HepG2 (cell line): ENCODE results near the gene HNRNPA0. TPM values are rescaled to one million over a fixed set of nuclear protein-coding genes. Genes with fewer than 3 reads are reported as not detected.

Experiments
- ATAC-seq: fragments of 200-7000 bp; cut with Tn5 transposase; 3 replicates; pipeline ENCODE4 v1.9.1; 2020; ENCODE audit warnings: mild to moderate bottlenecking, moderate library complexity
- BruUV-seq: library from RNA; stranded (reverse); fragments of 400-500 nt; replicated peaks from 2 replicates; lab custom pipeline; 2021; lab: Mats Ljungman, UMichigan
- CTCF ChIA-PET: fragments of 300-600 bp; formaldehyde crosslinking; extraction: SDS; loops from one replicate; lab custom pipeline; 2021; ENCODE audit warnings: low total read pairs, inconsistent platforms, low intra/inter-chr PET ratio; lab: Yijun Ruan, JAX
- POLR2A ChIA-PET: fragments of 350-600 bp; sonication (Branson Sonifier 250); formaldehyde crosslinking; loops from one replicate; lab custom pipeline; 2020; ENCODE audit warnings: antibody characterized with exemption, inconsistent platforms; lab: Yijun Ruan, JAX
- DNase-seq: peaks from one replicate; pipeline ENCODE4 v3.0.0-alpha.2; 2015; ENCODE audit warnings: low spot score
- FAIRE-seq: peaks from 3 replicates; lab custom pipeline; 2011; peaks lifted over from hg19 to GRCh38; lab: Jason Lieb, UNC
- H2AFZ ChIP-seq: one replicate; pipeline ENCODE4 v1.6.1; 2011; ENCODE audit warnings: low read length, inconsistent platforms
- H3K27ac ChIP-seq: fragments of 300-600 bp; 3 replicates; pipeline ENCODE4 v1.8.0; 2011; ENCODE audit warnings: mixed run types, mild to moderate bottlenecking, mixed read lengths, low read length, inconsistent platforms; ENCODE audit not compliant: insufficient read depth; ENCODE audit errors: extremely low read length
- H3K27me3 ChIP-seq, 2 experiments: fragments of 200-600 bp in 1 of 2; 2 replicates in 1 of 2; 3 replicates in 1 of 2; pipeline versions ENCODE4 v1.6.0 to v1.8.0; 2011; ENCODE audit warnings: low read length in 2 of 2, mild to moderate bottlenecking in 2 of 2, moderate library complexity in 2 of 2, inconsistent platforms in 1 of 2; ENCODE audit not compliant: insufficient read depth in 2 of 2, control insufficient read depth in 1 of 2
- H3K36me3 ChIP-seq, 2 experiments: fragments of 200-600 bp in 1 of 2; replicated peaks in 1 of 2; 2 replicates in 1 of 2; 3 replicates in 1 of 2; pipeline versions ENCODE4 v1.5.1 to v1.8.0; 2011; ENCODE audit warnings: low read length in 2 of 2, inconsistent platforms in 1 of 2; ENCODE audit not compliant: insufficient read depth in 2 of 2, control insufficient read depth in 1 of 2
- H3K4me1 ChIP-seq: 2 replicates; pipeline ENCODE4 v1.5.1; 2012; ENCODE audit warnings: low read length, inconsistent platforms; ENCODE audit not compliant: insufficient read depth
- H3K4me2 ChIP-seq: 2 replicates; pipeline ENCODE4 v1.6.0; 2011; ENCODE audit warnings: low read depth, low read length, inconsistent platforms
- H3K4me3 ChIP-seq, 3 experiments: fragments of 200-600 bp in 1 of 3; sonication (generic), shearing (Covaris generic) in 1 of 3; replicated peaks in 1 of 3; 2 replicates each; pipeline ENCODE4 v1.5.1; 2011 to 2016; ENCODE audit warnings: low read length in 3 of 3, inconsistent platforms in 2 of 3, low read depth in 2 of 3, mild to moderate bottlenecking in 2 of 3, control low read depth in 1 of 3, mixed read lengths in 1 of 3; ENCODE audit not compliant: insufficient read depth in 1 of 3
- H3K79me2 ChIP-seq: one replicate; pipeline ENCODE4 v1.6.1; 2011; ENCODE audit warnings: low read length, inconsistent platforms; ENCODE audit not compliant: insufficient read depth
- H3K9ac ChIP-seq: 2 replicates; pipeline ENCODE4 v1.6.0; 2011; ENCODE audit warnings: mild to moderate bottlenecking, low read depth, low read length, inconsistent platforms; ENCODE audit not compliant: insufficient read depth
- H3K9me3 ChIP-seq: 2 replicates; pipeline ENCODE4 v1.5.1; 2012; ENCODE audit warnings: mild to moderate bottlenecking, low read length
- H4K20me1 ChIP-seq: 2 replicates; pipeline ENCODE4 v1.6.0; 2011; ENCODE audit warnings: inconsistent platforms, mild to moderate bottlenecking, low read length, moderate library complexity; ENCODE audit not compliant: insufficient read depth
- CEBPG ChIP-seq: IDR thresholded peaks from 2 replicates; pipeline ENCODE4 v1.6.1; 2016
- FOXO4 ChIP-seq: sonication (generic); formaldehyde crosslinking; conservative IDR thresholded peaks from 2 replicates; pipeline ENCODE4 v1.8.1; 2023; ENCODE audit warnings: missing genetic modification reagents
- HES4 ChIP-seq: sonication (generic); formaldehyde crosslinking; IDR thresholded peaks from 2 replicates; pipeline ENCODE4 v1.9.0; 2021; ENCODE audit warnings: mild to moderate bottlenecking, missing genetic modification reagents, borderline replicate concordance
- HMG20B ChIP-seq: conservative IDR thresholded peaks from 2 replicates; pipeline ENCODE4 v1.6.1; 2016; ENCODE audit warnings: missing genetic modification reagents, missing compliant biosample characterization
- HNRNPLL ChIP-seq: fragments of 200-400 bp; formaldehyde crosslinking; IDR thresholded peaks from 2 replicates; pipeline ENCODE4 v1.6.1; 2017; ENCODE audit warnings: mild to moderate bottlenecking, low read depth, low read length; ENCODE audit not compliant: poor library complexity, severe bottlenecking
- HNRNPUL1 ChIP-seq: fragments of 200-400 bp; formaldehyde crosslinking; IDR thresholded peaks from 2 replicates; pipeline ENCODE4 v1.6.1; 2017; ENCODE audit warnings: low read depth, mild to moderate bottlenecking, low read length, moderate library complexity
- MAX ChIP-seq: IDR thresholded peaks from 2 replicates; pipeline ENCODE4 v1.6.1; 2012; ENCODE audit warnings: inconsistent platforms
- MTA1 ChIP-seq: sonication (generic); formaldehyde crosslinking; IDR thresholded peaks from 2 replicates; pipeline ENCODE4 v1.4.0; 2020; ENCODE audit warnings: missing genetic modification reagents, mild to moderate bottlenecking, borderline replicate concordance
- NCOA5 ChIP-seq: sonication (generic); formaldehyde crosslinking; IDR thresholded peaks from 2 replicates; pipeline ENCODE4 v1.4.0; 2020; ENCODE audit warnings: missing genetic modification reagents
- SNRNP70 ChIP-seq: fragments of 200-400 bp; formaldehyde crosslinking; IDR thresholded peaks from 2 replicates; pipeline ENCODE4 v1.6.1; 2017; ENCODE audit warnings: mild to moderate bottlenecking, low read depth, low read length, moderate library complexity
- TBX2 ChIP-seq: sonication (generic); formaldehyde crosslinking; IDR thresholded peaks from 2 replicates; pipeline ENCODE4 v1.5.0; 2020; ENCODE audit warnings: missing genetic modification reagents, mild to moderate bottlenecking, borderline replicate concordance
- TEAD2 ChIP-seq: sonication (generic); formaldehyde crosslinking; IDR thresholded peaks from 2 replicates; pipeline ENCODE4 v1.9.0; 2021; ENCODE audit warnings: missing genetic modification reagents
- TP53 ChIP-seq: sonication (generic); formaldehyde crosslinking; conservative IDR thresholded peaks from 2 replicates; pipeline ENCODE4 v1.4.0; 2020; ENCODE audit warnings: missing genetic modification reagents
- YY1 ChIP-seq: IDR thresholded peaks from 2 replicates; pipeline ENCODE4 v1.6.1; 2011; ENCODE audit warnings: low read length, low read depth, moderate library complexity, mild to moderate bottlenecking; ENCODE audit not compliant: insufficient read depth, insufficient replicate concordance
- ZBTB1 ChIP-seq: sonication (generic); formaldehyde crosslinking; IDR thresholded peaks from 2 replicates; pipeline ENCODE4 v1.4.0; 2020; ENCODE audit warnings: missing genetic modification reagents, borderline replicate concordance
- ZBTB38 ChIP-seq: sonication (generic); formaldehyde crosslinking; IDR thresholded peaks from 2 replicates; pipeline ENCODE4 v1.5.1; 2020; ENCODE audit warnings: mild to moderate bottlenecking, missing genetic modification reagents
- ZBTB7A ChIP-seq: sonication (generic); formaldehyde crosslinking; IDR thresholded peaks from 2 replicates; pipeline ENCODE4 v1.8.0; 2022; ENCODE audit warnings: mild to moderate bottlenecking, missing genetic modification reagents
- ZNF143 ChIP-seq: sonication (generic); formaldehyde crosslinking; IDR thresholded peaks from 2 replicates; pipeline ENCODE4 v1.4.0; 2020; ENCODE audit warnings: missing genetic modification reagents
- ZNF232 ChIP-seq: sonication (generic); formaldehyde crosslinking; IDR thresholded peaks from 2 replicates; pipeline ENCODE4 v1.4.0; 2020; ENCODE audit warnings: missing genetic modification reagents, borderline replicate concordance
- ZNF605 ChIP-seq: sonication (generic); formaldehyde crosslinking; IDR thresholded peaks from 2 replicates; pipeline ENCODE4 v1.8.0; 2022; ENCODE audit warnings: mild to moderate bottlenecking, missing genetic modification reagents
- ZNF781 ChIP-seq: sonication (generic); formaldehyde crosslinking; IDR thresholded peaks from 2 replicates; pipeline ENCODE4 v1.5.1; 2020; ENCODE audit warnings: borderline replicate concordance, mild to moderate bottlenecking, missing genetic modification reagents; ENCODE audit errors: not compliant biosample characterization
- WGBS: methylation state at CpG from one replicate; pipeline ENCODE4 v1.1.6; 2017; ENCODE audit warnings: low lambda C conversion rate; 5-methylcytosine and 5-hydroxymethylcytosine counted together
- in situ Hi-C: cut with HindIII; loops from 2 replicates; pipeline ENCODE4 v1.10.0; 2017; ENCODE audit warnings: low pct_unique_long_range_greater_than_20kb; ENCODE audit not compliant: extremely low pct_ligation_motif_present
- intact Hi-C: fragments of 100-400 bp; cut with micrococcal nuclease; formaldehyde crosslinking; loops from one replicate; pipeline ENCODE4 v1.10.0; 2022; ENCODE audit not compliant: unreplicated experiment
- polyA plus RNA-seq, 8 experiments: library from polyadenylated mRNA; depleted of rRNA in 3 of 8; stranded (reverse) in 7 of 8; unstranded in 1 of 8; fragments of >200 nt; fragmentation: Illumina TruSeq in 4 of 8; extraction: Trizol in 4 of 8; gene quantifications; 2 replicates each; pipeline versions ENCODE4 v1.2.1 to v1.2.3, GENCODE V29; 2011 to 2016; ENCODE audit warnings: low read depth in 4 of 8, missing spikeins in 1 of 8, mixed read lengths in 1 of 8; ENCODE audit not compliant: insufficient read depth in 1 of 8
- total RNA-seq, 5 experiments: library from RNA; depleted of rRNA; stranded (reverse); fragments of >200 nt; fragmentation: Illumina TruSeq; extraction: Trizol; gene quantifications; 2 replicates each; pipeline ENCODE4 v1.2.3, GENCODE V29; 2016; ENCODE audit warnings: low read depth in 1 of 5

The HNRNPA0 gene
- total and polyA plus RNA-seq, 2 of the 13 experiments (the other 11 are each of a cell fraction or from before 2014, with no cell fraction given), result 9.0 to 12.9 TPM

DNA sequence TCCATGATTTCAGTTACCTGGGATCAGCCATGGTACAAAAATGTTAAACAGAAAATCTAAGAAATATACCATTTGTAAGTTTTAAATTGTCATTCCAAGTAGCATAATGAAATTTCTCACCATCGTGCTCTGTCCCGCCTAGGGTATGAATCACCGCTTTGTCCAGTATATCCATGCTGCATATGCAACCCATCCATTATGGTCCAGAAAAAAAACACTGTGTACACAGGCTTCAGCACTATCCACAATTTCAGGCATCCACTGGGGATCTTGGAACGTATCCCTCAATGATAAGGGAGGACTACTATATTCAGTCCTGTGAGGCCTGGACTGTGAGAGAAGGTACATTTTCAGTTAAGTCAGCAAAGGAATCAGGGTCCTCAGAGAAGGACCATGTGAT, 37.6 kb upstream of the HNRNPA0 start:
- ATAC-seq (no peak), DNase-seq (no peak), FAIRE-seq (no peak)
- no peaks in the 10 kb centered on the region for H4K20me1 ChIP-seq
- intact Hi-C loops, result no loop called here
- H3K79me2 ChIP-seq, result no peaks in the 10 kb centered on the region
- no peaks in the 10 kb centered on the region for H3K36me3 ChIP-seq
- H3K9me3 ChIP-seq, result no peaks in the 10 kb centered on the region
- H3K4me1 ChIP-seq, result peaks cover 20% of the 10 kb centered on the region
- no peaks in the 10 kb centered on the region for H3K27me3 ChIP-seq
- 64% methylated on average over 4 of the region's 4 CpGs for WGBS
- CTCF ChIA-PET, result no interaction called here
- POLR2A ChIA-PET, result no interaction called here
- H3K9ac ChIP-seq, result no peak overlapping the region
- no TSS peak for BruUV-seq
- no peak overlapping the region for H3K4me2 ChIP-seq
- no peak overlapping the region for H3K4me3 ChIP-seq
- TF ChIP-seq ZNF232 (CRISPR knock-in tag), result no peak
- TF ChIP-seq TP53 (CRISPR knock-in tag), result no peak
- no peak for TF ChIP-seq MAX
- TF ChIP-seq HNRNPUL1, result no peak
- TF ChIP-seq ZBTB38 (CRISPR knock-in tag), result no peak
- TF ChIP-seq ZBTB1 (CRISPR knock-in tag), result no peak
- TF ChIP-seq, all 625 proteins: peak for 0
- Histone ChIP-seq H2AFZ (no peak overlapping the region), H3K27ac (no peak overlapping the region)
- in situ Hi-C loops, result no loop called here

DNA sequence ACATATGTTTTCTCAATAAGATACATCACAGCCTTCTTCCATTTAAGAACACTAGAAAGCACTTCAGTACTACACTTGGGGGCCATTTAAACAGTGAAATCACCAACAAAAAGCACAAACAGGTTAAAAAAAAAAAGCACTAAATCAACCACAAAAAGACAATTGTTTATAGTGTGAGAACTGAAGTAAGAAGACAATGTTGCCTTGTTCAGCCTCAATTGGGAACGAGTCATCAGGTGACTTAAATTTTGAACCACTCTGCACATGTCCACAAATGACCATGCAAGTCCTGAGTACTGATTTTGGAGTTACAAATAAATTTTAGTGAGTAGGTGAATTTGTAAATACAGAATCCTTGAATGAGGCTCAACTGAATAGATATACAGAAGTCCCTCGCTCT, 37.2 kb upstream of the HNRNPA0 start:
- in situ Hi-C loops (no loop called here), intact Hi-C loops (no loop called here)
- no peaks in the 10 kb centered on the region for H3K36me3 ChIP-seq
- no peak overlapping the region for H3K4me2 ChIP-seq
- no TSS peak for BruUV-seq
- no peak overlapping the region for H3K27ac ChIP-seq
- H3K9ac ChIP-seq, result no peak overlapping the region
- WGBS, result 44% methylated on average over 2 of the region's 2 CpGs
- ChIA-PET POLR2A (no interaction called here), CTCF (no interaction called here)
- no peaks in the 10 kb centered on the region for H3K79me2 ChIP-seq
- ATAC-seq, result no peak
- no peak overlapping the region for H3K4me3 ChIP-seq
- no peaks in the 10 kb centered on the region for H3K27me3 ChIP-seq
- H2AFZ ChIP-seq, result no peak overlapping the region
- no peaks in the 10 kb centered on the region for H3K9me3 ChIP-seq
- no peak for FAIRE-seq
- H3K4me1 ChIP-seq, result peaks cover 20% of the 10 kb centered on the region
- no peaks in the 10 kb centered on the region for H4K20me1 ChIP-seq
- no peak for DNase-seq
- no peak for TF ChIP-seq HNRNPLL
- TF ChIP-seq ZNF143 (CRISPR knock-in tag), result no peak
- no peak for TF ChIP-seq MTA1
- TF ChIP-seq FOXO4 (CRISPR knock-in tag), result no peak
- no peak for TF ChIP-seq TBX2 (CRISPR knock-in tag)
- no peak for TF ChIP-seq ZNF605
- TF ChIP-seq ZBTB7A, result no peak
- TF ChIP-seq HMG20B (CRISPR knock-in tag), result no peak
- TF ChIP-seq CEBPG (CRISPR knock-in tag), result no peak
- TF ChIP-seq HES4, result no peak
- no peak for TF ChIP-seq NCOA5 (CRISPR knock-in tag)
- no peak for TF ChIP-seq YY1
- TF ChIP-seq ZNF781 (CRISPR knock-in tag), result no peak
- TF ChIP-seq SNRNP70, result no peak
- no peak for TF ChIP-seq TEAD2 (CRISPR knock-in tag)
